K562 (cell line): ENCODE results near the gene SIM1. TPM values are rescaled to one million over a fixed set of nuclear protein-coding genes. Genes with fewer than 3 reads are reported as not detected.

ENCODE experiments used
- ATAC-seq: fragments of 200-7000 bp; cut with Tn5 transposase; 3 replicates; pipeline ENCODE4 v1.9.1; 2020; ENCODE audit warnings: moderate library complexity
- BruUV-seq: library from RNA; stranded (reverse); fragments of 400-500 nt; replicated peaks from 2 replicates; lab custom pipeline; 2021; lab: Mats Ljungman, UMichigan
- CTCF ChIA-PET: fragments of 300-600 bp; formaldehyde crosslinking; extraction: SDS; loops from one replicate; lab custom pipeline; 2021; ENCODE audit warnings: low intra/inter-chr PET ratio; lab: Yijun Ruan, JAX
- POLR2A ChIA-PET: fragments of 300-600, 350-650 bp; sonication (Branson Sonifier 250); formaldehyde crosslinking; extraction: SDS; loops from one replicate; lab custom pipeline; 2021; ENCODE audit warnings: antibody characterized with exemption, inconsistent platforms; lab: Yijun Ruan, JAX
- DNase-seq, 4 experiments: peaks; one replicate each; pipeline versions ENCODE4 v3.0.0 to v3.0.0-alpha.2; 2011 to 2018; ENCODE audit warnings: low spot score in 3 of 4, mixed read lengths in 3 of 4; ENCODE audit errors: extremely low read depth in 1 of 4
- FAIRE-seq: peaks from 2 replicates; lab custom pipeline; 2011; peaks lifted over from hg19 to GRCh38; lab: Jason Lieb, UNC
- H2AFZ ChIP-seq: 2 replicates; pipeline ENCODE4 v1.6.0; 2011; ENCODE audit warnings: low read depth, low read length, control low read depth, inconsistent platforms
- H3K27ac ChIP-seq: fragments of 200-600 bp; 3 replicates; pipeline ENCODE4 v1.8.0; 2011; ENCODE audit warnings: low read depth, mild to moderate bottlenecking, control low read depth, inconsistent platforms, low read length, moderate library complexity, mixed read lengths; ENCODE audit errors: extremely low read depth
- H3K27me3 ChIP-seq, 2 experiments: fragments of 300-600 bp in 1 of 2; 2 replicates in 1 of 2; 3 replicates in 1 of 2; pipeline versions ENCODE4 v1.6.0 to v1.8.0; 2011; ENCODE audit warnings: inconsistent platforms in 2 of 2, low read length in 2 of 2, mild to moderate bottlenecking in 1 of 2, mixed read lengths in 1 of 2, moderate library complexity in 1 of 2; ENCODE audit not compliant: control insufficient read depth in 2 of 2, insufficient read depth in 2 of 2
- H3K36me3 ChIP-seq: fragments of 300-600 bp; 3 replicates; pipeline ENCODE4 v1.8.0; 2011; ENCODE audit warnings: mild to moderate bottlenecking, low read length, inconsistent platforms; ENCODE audit not compliant: control insufficient read depth, insufficient read depth
- H3K4me1 ChIP-seq, 2 experiments: fragments of 200-600 bp in 1 of 2; replicated peaks in 1 of 2; 2 replicates in 1 of 2; 3 replicates in 1 of 2; pipeline versions ENCODE4 v1.5.1 to v1.8.0; 2011; ENCODE audit warnings: inconsistent platforms in 2 of 2, low read length in 2 of 2, mild to moderate bottlenecking in 1 of 2, mixed read lengths in 1 of 2, moderate library complexity in 1 of 2; ENCODE audit not compliant: control insufficient read depth in 2 of 2, insufficient read depth in 2 of 2
- H3K4me2 ChIP-seq: 2 replicates; pipeline ENCODE4 v1.6.1; 2011; ENCODE audit warnings: low read length, control low read depth, inconsistent platforms, mixed read lengths; ENCODE audit not compliant: insufficient read depth
- H3K4me3 ChIP-seq: fragments of 200-600 bp; sonication (generic), shearing (Covaris generic); 2 replicates; pipeline ENCODE4 v1.5.1; 2016; ENCODE audit warnings: control low read depth, inconsistent platforms
- H3K79me2 ChIP-seq: fragments of 200-600 bp; 3 replicates; pipeline ENCODE4 v1.8.0; 2011; ENCODE audit warnings: low read length, inconsistent platforms; ENCODE audit not compliant: control insufficient read depth, insufficient read depth
- H3K9ac ChIP-seq, 2 experiments: 2 replicates each; pipeline versions ENCODE4 v1.6.0 to v1.6.1; 2011; ENCODE audit warnings: low read depth in 2 of 2, low read length in 2 of 2, control low read depth in 1 of 2, inconsistent platforms in 1 of 2, mild to moderate bottlenecking in 1 of 2, mixed read lengths in 1 of 2; ENCODE audit not compliant: insufficient read depth in 1 of 2
- H3K9me1 ChIP-seq: one replicate; pipeline ENCODE4 v1.6.0; 2011; ENCODE audit warnings: inconsistent platforms, mild to moderate bottlenecking, low read length, moderate library complexity; ENCODE audit not compliant: control insufficient read depth, insufficient read depth
- H3K9me3 ChIP-seq: replicated peaks from 2 replicates; pipeline ENCODE4 v1.5.1; 2011; ENCODE audit warnings: low read depth, low read length, inconsistent platforms; ENCODE audit not compliant: control insufficient read depth, insufficient read depth
- H4K20me1 ChIP-seq: replicated peaks from 2 replicates; pipeline ENCODE4 v1.6.1; 2011; ENCODE audit warnings: low read length, inconsistent platforms, mixed read lengths; ENCODE audit not compliant: control insufficient read depth, insufficient read depth
- THAP12 ChIP-seq: fragments of 250-450 bp; sonication (Bioruptor Pico); IDR thresholded peaks from 2 replicates; pipeline ENCODE4 v1.9.0; 2021; ENCODE audit warnings: mild to moderate bottlenecking, inconsistent platforms
- ZBTB17 ChIP-seq: fragments of 450-650 bp; formaldehyde crosslinking; IDR thresholded peaks from 2 replicates; pipeline ENCODE4 v1.4.0; 2020; ENCODE audit warnings: mild to moderate bottlenecking
- WGBS: fragments of 100-300 bp; shearing (Covaris generic); methylation state at CpG from one replicate; pipeline ENCODE4 v1.1.6; 2016; ENCODE audit warnings: low coverage, mixed read lengths; ENCODE audit not compliant: insufficient coverage; ENCODE audit errors: missing lambda C conversion rate; 5-methylcytosine and 5-hydroxymethylcytosine counted together
- in situ Hi-C: fragments of 300-500 bp; cut with MboI; formaldehyde crosslinking; loops from 4 replicates; pipeline ENCODE4 v1.15.0; 2018; ENCODE audit warnings: inconsistent platforms, mixed read lengths
- intact Hi-C: fragments of 100-400 bp; cut with micrococcal nuclease; formaldehyde crosslinking; loops from 2 replicates; pipeline ENCODE4 v1.14.2; 2022
- polyA plus RNA-seq, 8 experiments: library from polyadenylated mRNA; depleted of rRNA in 4 of 8; stranded (reverse) in 5 of 8; unstranded in 3 of 8; fragments of >200 nt; fragmentation: Nextera tagmentation in 2 of 8; fragmentation: Illumina TruSeq in 1 of 8; extraction: Ambion mirVana in 2 of 8; extraction: Trizol in 1 of 8; gene quantifications; 2 replicates each; pipeline versions ENCODE4 v1.2.1 to v1.2.3, GENCODE V29; 2011 to 2014; ENCODE audit warnings: inconsistent platforms in 1 of 8, missing spikeins in 1 of 8
- total RNA-seq, 7 experiments: library from RNA; depleted of rRNA in 6 of 7; stranded (reverse); fragments of >200 nt in 6 of 7; fragmentation: Illumina TruSeq in 2 of 7; extraction: Trizol in 2 of 7; gene quantifications; 2 replicates each; pipeline versions ENCODE4 v1.2.1 to v1.2.3, GENCODE V29; 2011 to 2021; ENCODE audit warnings: low replicate concordance in 1 of 7

The SIM1 gene
- total and polyA plus RNA-seq, 9 of the 15 experiments (the other 6 are each of a cell fraction or from before 2014, with no cell fraction given) = not detected

- FAIRE-seq = no peak
- no peaks in the 10 kb centered on the region for H3K4me1 ChIP-seq
- TF ChIP-seq THAP12 (CRISPR knock-in tag) (no peak), ZBTB17 (CRISPR knock-in tag) (peak; percentile 31; the same call in 1 of the 2 replicates)
- H3K4me3 ChIP-seq = no peak overlapping the region
- POLR2A ChIA-PET = interaction anchor here (0.6 kb wide), 1 partner anchor 647 kb away, joined by 3 read pairs; no protein-coding TSS in a partner anchor
- intact Hi-C loops (no loop called here), in situ Hi-C loops (no loop called here)
- ATAC-seq = no peak
- BruUV-seq = no TSS peak
- no peaks in the 10 kb centered on the region for H3K9me3 ChIP-seq
- H3K9ac ChIP-seq = no peak overlapping the region
- H3K27ac ChIP-seq = no peak overlapping the region
- no peaks in the 10 kb centered on the region for H3K9me1 ChIP-seq
- H3K4me2 ChIP-seq = no peak overlapping the region
- no peaks in the 10 kb centered on the region for H3K79me2 ChIP-seq
- H2AFZ ChIP-seq = no peak overlapping the region
- H3K36me3 ChIP-seq = no peaks in the 10 kb centered on the region
- H4K20me1 ChIP-seq = no peaks in the 10 kb centered on the region
- H3K27me3 ChIP-seq = no peaks in the 10 kb centered on the region
- CTCF ChIA-PET = no interaction called here
- WGBS = 4% methylated on average over 3 of the region's 3 CpGs
- no peak for DNase-seq
Observed at GRCh38 chr6:100342830-100343229, 121.9 kb downstream of the SIM1 start.
